Peyer's patch (tissue), 4 donors: Measurements from ENCODE around the gene RTEL1. TPM values are rescaled to one million over a fixed set of nuclear protein-coding genes. Genes with fewer than 3 reads are reported as not detected.
A peak's percentile ranks its signal among the peaks of the same experiment; 100 is the strongest.
"Not testable (repeated sequence)": the region's sequence is repeated elsewhere in the genome, so short reads cannot be mapped to it uniquely, and the experiment has no call there.

Experiments used
- DNase-seq, 3 donors: peaks; one replicate each; pipeline ENCODE4 v3.0.0-alpha.2; 2017 to 2019
- H3K27ac ChIP-seq, 4 donors: fragments of 200-600 bp; sonication (generic); one replicate each; pipeline ENCODE4 v1.5.1; 2016 to 2019
- H3K27me3 ChIP-seq, 2 donors: fragments of 200-600 bp; sonication (generic); one replicate each; pipeline ENCODE4 v1.5.1; 2019
- H3K36me3 ChIP-seq, 3 donors: fragments of 200-600 bp; sonication (generic); one replicate each; pipeline ENCODE4 v1.5.1; 2016 to 2019
- H3K4me1 ChIP-seq, 4 donors: fragments of 200-600 bp; sonication (generic); one replicate each; pipeline ENCODE4 v1.5.1; 2016 to 2019
- H3K4me3 ChIP-seq, 4 donors: fragments of 200-600 bp; sonication (generic); 1 replicate in 3 of 4; 2 replicates in 1 of 4; pipeline ENCODE4 v1.5.1; 2016 to 2019; ENCODE audit warnings: mild to moderate bottlenecking in 1 of 4
- H3K9me3 ChIP-seq, 4 donors: fragments of 200-600 bp; sonication (generic); one replicate each; pipeline ENCODE4 v1.5.1; 2016 to 2019; ENCODE audit warnings: mild to moderate bottlenecking in 1 of 4
- POLR2A ChIP-seq, 2 donors: fragments of 450-650 bp; IDR thresholded peaks; one replicate each; pipeline ENCODE4 v1.5.1; 2017; ENCODE audit warnings: antibody characterized with exemption in 2 of 2, mild to moderate bottlenecking in 2 of 2, moderate library complexity in 2 of 2
- total RNA-seq, 4 donors: library from RNA; depleted of rRNA; stranded (reverse); fragments of >200 nt; gene quantifications; one replicate each; pipeline ENCODE4 v1.1.0, GENCODE V29; 2016
- TF ChIP-seq, protein P1 (sequence below), 6 experiments: fragments of 450-650 bp in 4 of 6; fragments of 200-600 bp in 2 of 6; sonication (generic) in 1 of 6; IDR thresholded peaks; one replicate each; pipeline ENCODE4 v1.5.1; 2017 to 2019; ENCODE audit warnings: antibody characterized with exemption in 6 of 6, mild to moderate bottlenecking in 3 of 6, moderate library complexity in 1 of 6

Gene RTEL1
- total RNA-seq, 4 donors from 2014 or later: 25.6 to 61.1 (median 30.2) TPM

DNA sequence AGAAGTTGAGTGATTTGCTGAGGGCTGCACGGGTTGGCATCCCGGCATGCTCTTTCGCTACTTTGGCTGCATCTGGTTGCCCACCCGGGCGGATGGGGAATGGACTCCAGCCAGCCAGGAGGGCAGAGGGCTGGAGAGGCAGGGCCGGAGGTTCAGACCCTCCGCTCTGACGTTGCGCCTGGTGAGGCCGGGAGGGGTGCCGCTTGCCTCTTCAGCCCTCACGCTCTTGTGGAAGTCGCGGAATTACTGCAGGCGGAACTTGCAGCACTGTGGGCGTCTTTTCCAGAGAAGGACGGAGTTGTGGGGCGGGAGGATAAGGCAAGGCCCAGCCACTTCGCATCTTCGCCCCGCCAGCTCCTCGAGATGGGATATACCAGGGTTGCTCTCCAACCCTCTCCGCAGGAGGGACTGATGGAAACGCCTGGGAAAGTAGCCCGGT is 656 bp downstream of the RTEL1 start:
- H3K36me3 ChIP-seq: peaks cover 0 to 27% (median 0%) of the 10 kb centered on the region in 3 donors
- H3K27ac ChIP-seq: peak overlapping the region; percentile 68 to 90 (median 84)
- no peaks in the 10 kb centered on the region for H3K9me3 ChIP-seq

GRCh38 chr20:63659370-63659769 is 1.3 kb downstream of the RTEL1 start:
- peak overlapping the region in 2 of 4 donors; percentile 82 to 86 for H3K27ac ChIP-seq
- TF ChIP-seq, protein P1, sequence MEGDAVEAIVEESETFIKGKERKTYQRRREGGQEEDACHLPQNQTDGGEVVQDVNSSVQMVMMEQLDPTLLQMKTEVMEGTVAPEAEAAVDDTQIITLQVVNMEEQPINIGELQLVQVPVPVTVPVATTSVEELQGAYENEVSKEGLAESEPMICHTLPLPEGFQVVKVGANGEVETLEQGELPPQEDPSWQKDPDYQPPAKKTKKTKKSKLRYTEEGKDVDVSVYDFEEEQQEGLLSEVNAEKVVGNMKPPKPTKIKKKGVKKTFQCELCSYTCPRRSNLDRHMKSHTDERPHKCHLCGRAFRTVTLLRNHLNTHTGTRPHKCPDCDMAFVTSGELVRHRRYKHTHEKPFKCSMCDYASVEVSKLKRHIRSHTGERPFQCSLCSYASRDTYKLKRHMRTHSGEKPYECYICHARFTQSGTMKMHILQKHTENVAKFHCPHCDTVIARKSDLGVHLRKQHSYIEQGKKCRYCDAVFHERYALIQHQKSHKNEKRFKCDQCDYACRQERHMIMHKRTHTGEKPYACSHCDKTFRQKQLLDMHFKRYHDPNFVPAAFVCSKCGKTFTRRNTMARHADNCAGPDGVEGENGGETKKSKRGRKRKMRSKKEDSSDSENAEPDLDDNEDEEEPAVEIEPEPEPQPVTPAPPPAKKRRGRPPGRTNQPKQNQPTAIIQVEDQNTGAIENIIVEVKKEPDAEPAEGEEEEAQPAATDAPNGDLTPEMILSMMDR (IDR thresholded peaks at IDR 0.05): no peak
- no peak for TF ChIP-seq POLR2A (IDR thresholded peaks at IDR 0.05)
- DNase-seq: no peak
- peak overlapping the region in 2 of 4 donors; percentile 78 to 85 for H3K4me3 ChIP-seq
- no peaks in the 10 kb centered on the region for H3K27me3 ChIP-seq
- no peaks in the 10 kb centered on the region for H3K9me3 ChIP-seq
- peaks cover 0 to 33% (median 0%) of the 10 kb centered on the region in 3 donors for H3K36me3 ChIP-seq
- H3K4me1 ChIP-seq: peaks cover 0 to 17% (median 6%) of the 10 kb centered on the region in 4 donors

More for the DNA sequence above, 656 bp downstream of the RTEL1 start:
- Histone ChIP-seq H3K4me1 (peaks cover 0 to 23% (median 9%) of the 10 kb centered on the region in 4 donors), H3K27me3 (peaks cover 0 to 2% of the 10 kb centered on the region in 2 donors), H3K4me3 (peak overlapping the region; percentile 75 to 85 (median 78))
- TF ChIP-seq, protein P1 (IDR thresholded peaks at IDR 0.05): no peak
- TF ChIP-seq POLR2A (IDR thresholded peaks at IDR 0.05): no peak
- no peak for DNase-seq

GRCh38 chr20:63660174-63660573 is 2.1 kb downstream of the RTEL1 start:
- H3K27me3 ChIP-seq, H3K27ac ChIP-seq, H3K4me3 ChIP-seq, H3K9me3 ChIP-seq, DNase-seq: not testable (repeated sequence)
- H3K4me1 ChIP-seq: peaks cover 0 to 17% (median 4%) of the 10 kb centered on the region in 4 donors
- peaks cover 0 to 38% (median 0%) of the 10 kb centered on the region in 3 donors for H3K36me3 ChIP-seq

DNA sequence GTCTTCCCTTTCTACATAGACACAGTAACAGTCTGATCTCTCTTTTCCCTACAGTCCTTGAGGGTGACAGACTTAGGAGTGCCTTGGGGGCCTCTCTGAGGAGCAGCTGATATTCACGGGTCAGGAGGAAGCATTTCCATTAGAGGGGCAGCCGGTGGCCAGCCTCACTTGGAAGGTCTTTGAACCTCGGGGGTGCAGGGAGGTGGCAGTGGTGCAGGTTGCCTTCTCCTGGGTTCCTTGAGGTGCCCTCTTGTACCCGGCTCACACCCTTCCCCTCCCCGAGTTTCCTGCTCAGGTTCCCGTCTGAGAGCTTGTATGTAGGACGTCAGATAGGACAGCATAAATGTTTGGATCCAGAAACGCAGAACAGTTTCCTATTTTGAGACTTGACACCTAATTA is 2.5 kb downstream of the RTEL1 start:
- Histone ChIP-seq H3K4me1 (peaks cover 0 to 17% (median 4%) of the 10 kb centered on the region in 4 donors), H3K27me3 (no peaks in the 10 kb centered on the region), H3K27ac (no peak overlapping the region), H3K36me3 (peaks cover 0 to 40% (median 0%) of the 10 kb centered on the region in 3 donors), H3K9me3 (no peaks in the 10 kb centered on the region), H3K4me3 (no peak overlapping the region)
- DNase-seq: no peak
- no peak for TF ChIP-seq POLR2A (IDR thresholded peaks at IDR 0.05)
- TF ChIP-seq, protein P1 (IDR thresholded peaks at IDR 0.05): no peak

DNA sequence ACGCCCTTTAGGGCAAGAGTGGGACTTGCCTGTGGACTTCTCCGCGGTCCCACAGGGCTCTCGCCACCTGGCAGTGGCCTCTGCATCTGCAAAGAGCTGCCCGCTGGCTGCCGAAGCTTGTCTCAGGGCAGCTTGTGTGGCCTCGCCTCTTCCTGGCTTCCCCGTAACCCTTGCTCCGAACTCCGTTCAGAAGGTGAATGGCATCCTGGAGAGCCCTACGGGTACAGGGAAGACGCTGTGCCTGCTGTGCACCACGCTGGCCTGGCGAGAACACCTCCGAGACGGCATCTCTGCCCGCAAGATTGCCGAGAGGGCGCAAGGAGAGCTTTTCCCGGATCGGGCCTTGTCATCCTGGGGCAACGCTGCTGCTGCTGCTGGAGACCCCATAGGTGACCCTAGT is 3.0 kb downstream of the RTEL1 start:
- no peak for DNase-seq
- Histone ChIP-seq H3K4me3 (no peak overlapping the region), H3K4me1 (peaks cover 0 to 17% (median 4%) of the 10 kb centered on the region in 4 donors), H3K27ac (no peak overlapping the region), H3K36me3 (peaks cover 0 to 45% (median 0%) of the 10 kb centered on the region in 3 donors), H3K27me3 (no peaks in the 10 kb centered on the region), H3K9me3 (no peaks in the 10 kb centered on the region)
- TF ChIP-seq POLR2A (IDR thresholded peaks at IDR 0.05): no peak
- TF ChIP-seq, protein P1 (IDR thresholded peaks at IDR 0.05): no peak

- Histone ChIP-seq H3K4me1 (peaks cover 0 to 17% (median 4%) of the 10 kb centered on the region in 4 donors), H3K27ac (no peak overlapping the region), H3K36me3 (peaks cover 0 to 54% (median 0%) of the 10 kb centered on the region in 3 donors), H3K9me3 (no peaks in the 10 kb centered on the region), H3K27me3 (no peaks in the 10 kb centered on the region), H3K4me3 (no peak overlapping the region)
- TF ChIP-seq POLR2A (IDR thresholded peaks at IDR 0.05): no peak
- DNase-seq: no peak
Observed at GRCh38 chr20:63661959-63662812, 4.1 kb downstream of the RTEL1 start.
